Tibial artery (tissue), 4 donors: ENCODE results near the gene RIT2.

Experiments
- DNase-seq, 2 donors: peaks; one replicate each; pipeline ENCODE4 v3.0.0-alpha.2; 2019
- H3K27ac ChIP-seq, 2 donors: fragments of 200-600 bp; sonication (generic) in 1 of 2; 1 replicate in 1 of 2; 2 replicates in 1 of 2; pipeline ENCODE4 v1.5.1; 2018 to 2019; ENCODE audit warnings: mild to moderate bottlenecking in 1 of 2
- H3K27me3 ChIP-seq, 2 donors: fragments of 200-600 bp; sonication (generic) in 1 of 2; one replicate each; pipeline versions ENCODE4 v1.5.1 to v1.6.0; 2016 to 2019
- H3K36me3 ChIP-seq, 3 donors: fragments of 200-600 bp; sonication (generic) in 2 of 3; one replicate each; pipeline ENCODE4 v1.5.1; 2016 to 2019; ENCODE audit warnings: mild to moderate bottlenecking in 2 of 3
- H3K4me1 ChIP-seq, 4 donors: fragments of 200-600 bp; sonication (generic) in 2 of 4; 1 replicate in 3 of 4; 2 replicates in 1 of 4; pipeline ENCODE4 v1.5.1; 2016 to 2019
- H3K4me3 ChIP-seq, 2 donors: fragments of 200-600 bp; sonication (generic) in 1 of 2; 1 replicate in 1 of 2; 2 replicates in 1 of 2; pipeline ENCODE4 v1.5.1; 2018 to 2019; ENCODE audit warnings: mild to moderate bottlenecking in 2 of 2
- H3K9me3 ChIP-seq, 3 donors: fragments of 200-600 bp; sonication (generic) in 1 of 3; one replicate each; pipeline ENCODE4 v1.5.1; 2016 to 2019
- CTCF ChIP-seq, 2 experiments: fragments of 200-600 bp in 1 of 2; fragments of 450-650 bp in 1 of 2; IDR thresholded peaks; one replicate each; pipeline ENCODE4 v1.5.1; 2017 to 2019; ENCODE audit warnings: antibody characterized with exemption in 2 of 2, mild to moderate bottlenecking in 1 of 2, moderate library complexity in 1 of 2
- intact Hi-C: fragments of 100-400 bp; cut with DNase I; formaldehyde crosslinking; loops from one replicate; pipeline ENCODE4 v1.15.0; 2023; ENCODE audit warnings: low total_unique reads

The RIT2 gene

GRCh38 chr18:43031169-43031568, 84.3 kb downstream of the RIT2 start:
- intact Hi-C loops = no loop called here
- Histone ChIP-seq H3K4me3 (no peak overlapping the region), H3K27me3 (no peaks in the 10 kb centered on the region), H3K36me3 (no peaks in the 10 kb centered on the region), H3K4me1 (no peaks in the 10 kb centered on the region), H3K27ac (no peak overlapping the region), H3K9me3 (no peaks in the 10 kb centered on the region)
- no peak for TF ChIP-seq CTCF (IDR thresholded peaks at IDR 0.05)
- no peak for DNase-seq

- intact Hi-C loops = no loop called here
- Histone ChIP-seq H3K4me1 (no peaks in the 10 kb centered on the region), H3K4me3 (no peak overlapping the region), H3K36me3 (no peaks in the 10 kb centered on the region), H3K27ac (no peak overlapping the region), H3K9me3 (no peaks in the 10 kb centered on the region), H3K27me3 (no peaks in the 10 kb centered on the region)
- TF ChIP-seq CTCF (IDR thresholded peaks at IDR 0.05) = no peak
- no peak for DNase-seq
Measured at GRCh38 chr18:43029414-43029813, 86.1 kb downstream of the RIT2 start.

- H3K4me3 ChIP-seq = no peak overlapping the region
- no peaks in the 10 kb centered on the region for H3K4me1 ChIP-seq
- H3K27me3 ChIP-seq = no peaks in the 10 kb centered on the region
- H3K27ac ChIP-seq = no peak overlapping the region
- H3K36me3 ChIP-seq = no peaks in the 10 kb centered on the region
- no peak for TF ChIP-seq CTCF (IDR thresholded peaks at IDR 0.05)
- no peaks in the 10 kb centered on the region for H3K9me3 ChIP-seq
- intact Hi-C loops = no loop called here
- DNase-seq = no peak
Measured at GRCh38 chr18:43022874-43023273, 92.6 kb downstream of the RIT2 start.

- Histone ChIP-seq H3K4me1 (no peaks in the 10 kb centered on the region), H3K27ac (no peak overlapping the region), H3K27me3 (no peaks in the 10 kb centered on the region), H3K36me3 (no peaks in the 10 kb centered on the region), H3K9me3 (no peaks in the 10 kb centered on the region), H3K4me3 (no peak overlapping the region)
- no peak for DNase-seq
- intact Hi-C loops = no loop called here
- TF ChIP-seq CTCF (IDR thresholded peaks at IDR 0.05) = no peak
Measured at GRCh38 chr18:43017622-43018021, 97.9 kb downstream of the RIT2 start.

GRCh38 chr18:43013486-43013885, 102.0 kb downstream of the RIT2 start:
- no peaks in the 10 kb centered on the region for H3K36me3 ChIP-seq
- no peak overlapping the region for H3K27ac ChIP-seq
- no peaks in the 10 kb centered on the region for H3K4me1 ChIP-seq
- no peak for TF ChIP-seq CTCF (IDR thresholded peaks at IDR 0.05)
- intact Hi-C loops = no loop called here
- no peaks in the 10 kb centered on the region for H3K27me3 ChIP-seq
- H3K9me3 ChIP-seq = no peaks in the 10 kb centered on the region
- DNase-seq = no peak
- no peak overlapping the region for H3K4me3 ChIP-seq

GRCh38 chr18:43012951-43013350, 102.5 kb downstream of the RIT2 start:
- Histone ChIP-seq H3K27me3 (no peaks in the 10 kb centered on the region), H3K27ac (no peak overlapping the region), H3K36me3 (no peaks in the 10 kb centered on the region), H3K4me3 (no peak overlapping the region), H3K4me1 (no peaks in the 10 kb centered on the region), H3K9me3 (no peaks in the 10 kb centered on the region)
- no peak for DNase-seq
- no peak for TF ChIP-seq CTCF (IDR thresholded peaks at IDR 0.05)
- intact Hi-C loops = no loop called here
